ENCODE data around the gene NPFFR1. TPM values are rescaled to one million over a fixed set of nuclear protein-coding genes. Genes with fewer than 3 reads are reported as not detected.

Gene NPFFR1
- not detected in 2 replicates for total RNA-seq

GRCh38 chr10:70283445-70284399, at the start of gene NPFFR1:
TSS of gene NPFFR1 (minus strand) at chr10:70284004. CDS start at chr10:70283676, 328 bp downstream.

GRCh38 chr10:70233109-70233938, 50.5 kb downstream of the NPFFR1 start, which contains the start of gene PPA1:
TSS of gene PPA1 (minus strand) at chr10:70233429. CDS start at chr10:70233327, 102 bp downstream.

Other genes starting within 250 kb of the NPFFR1 start
- gene MACROH2A2, start 231.2 kb downstream of the NPFFR1 start, total RNA-seq, result 30.7 and 42.5 TPM in 2 replicates
- gene AIFM2, start 151.2 kb downstream of the NPFFR1 start, total RNA-seq, result 7.0 and 7.2 TPM in 2 replicates
- gene TYSND1, start 137.3 kb downstream of the NPFFR1 start, total RNA-seq, result 7.9 and 10.6 TPM in 2 replicates
- gene SAR1A, start 113.5 kb downstream of the NPFFR1 start, total RNA-seq, result 83.7 and 89.1 TPM in 2 replicates
- gene PPA1, start 50.6 kb downstream of the NPFFR1 start, total RNA-seq, result 122 and 169 TPM in 2 replicates
- 12.6 and 15.1 TPM in 2 replicates for gene LRRC20, start 98.6 kb upstream of the NPFFR1 start, total RNA-seq
- gene EIF4EBP2, start 120.1 kb upstream of the NPFFR1 start, total RNA-seq, result 19.9 and 52.8 TPM in 2 replicates
- not detected in 2 replicates for gene NODAL, start 157.7 kb upstream of the NPFFR1 start, total RNA-seq
- 2.3 and 2.5 TPM in 2 replicates for gene PALD1, start 194.8 kb upstream of the NPFFR1 start, total RNA-seq